Peyer's patch (tissue), 4 donors: Measurements from ENCODE around the gene POMZP3. TPM values are rescaled to one million over a fixed set of nuclear protein-coding genes. Genes with fewer than 3 reads are reported as not detected.
"Not testable (repeated sequence)": the region's sequence is repeated elsewhere in the genome, so short reads cannot be mapped to it uniquely, and the experiment has no call there.

ENCODE experiments used
- DNase-seq, 3 donors: peaks; one replicate each; pipeline ENCODE4 v3.0.0-alpha.2; 2017 to 2019
- H3K27ac ChIP-seq, 4 donors: fragments of 200-600 bp; sonication (generic); one replicate each; pipeline ENCODE4 v1.5.1; 2016 to 2019
- H3K27me3 ChIP-seq, 2 donors: fragments of 200-600 bp; sonication (generic); one replicate each; pipeline ENCODE4 v1.5.1; 2019
- H3K36me3 ChIP-seq, 3 donors: fragments of 200-600 bp; sonication (generic); one replicate each; pipeline ENCODE4 v1.5.1; 2016 to 2019
- H3K4me1 ChIP-seq, 4 donors: fragments of 200-600 bp; sonication (generic); one replicate each; pipeline ENCODE4 v1.5.1; 2016 to 2019
- H3K4me3 ChIP-seq, 4 donors: fragments of 200-600 bp; sonication (generic); 1 replicate in 3 of 4; 2 replicates in 1 of 4; pipeline ENCODE4 v1.5.1; 2016 to 2019; ENCODE audit warnings: mild to moderate bottlenecking in 1 of 4
- H3K9me3 ChIP-seq, 4 donors: fragments of 200-600 bp; sonication (generic); one replicate each; pipeline ENCODE4 v1.5.1; 2016 to 2019; ENCODE audit warnings: mild to moderate bottlenecking in 1 of 4
- total RNA-seq, 4 donors: library from RNA; depleted of rRNA; stranded (reverse); fragments of >200 nt; gene quantifications; one replicate each; pipeline ENCODE4 v1.1.0, GENCODE V29; 2016

POMZP3 gene
- total RNA-seq, 4 donors from 2014 or later: 6.3 to 14.0 (median 9.8) TPM

DNA sequence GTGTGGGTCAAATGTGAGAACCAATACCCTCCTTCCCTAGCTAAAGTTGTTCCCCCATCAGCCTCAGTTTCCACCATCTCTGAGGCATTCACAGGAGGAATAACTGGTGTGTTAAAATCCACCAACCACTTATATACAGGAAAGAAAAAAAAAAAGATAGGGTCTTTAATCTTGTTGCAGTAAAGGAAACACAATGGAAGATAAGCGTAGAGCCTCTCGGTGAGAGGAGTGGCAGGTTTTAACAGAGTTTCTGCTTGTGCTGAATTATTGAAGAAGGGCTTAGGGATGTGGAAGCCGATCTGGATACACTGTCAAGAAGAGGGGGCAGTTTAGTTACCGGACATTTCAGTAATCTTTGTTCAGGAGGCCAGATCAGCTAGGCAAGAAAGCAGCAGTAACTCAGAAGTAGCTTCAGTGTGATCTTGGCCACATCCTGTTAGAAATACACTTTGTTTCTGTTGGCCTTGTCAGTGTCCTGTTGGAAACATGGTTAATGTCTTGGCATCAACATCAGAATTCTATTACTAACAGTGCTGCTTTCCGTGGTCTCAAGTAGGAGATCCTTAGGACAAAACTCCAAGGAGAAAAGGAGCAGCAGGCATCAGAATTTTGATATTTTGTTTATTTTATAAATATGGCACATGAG, 43.3 kb downstream of the POMZP3 start:
- DNase-seq, H3K9me3 ChIP-seq, H3K36me3 ChIP-seq, H3K27me3 ChIP-seq, H3K4me3 ChIP-seq: not testable (repeated sequence)
- Histone ChIP-seq H3K27ac (peak overlapping the region; percentile 25 to 65 (median 45)), H3K4me1 (peaks cover 0 to 21% (median 0%) of the 10 kb centered on the region in 4 donors)

DNA sequence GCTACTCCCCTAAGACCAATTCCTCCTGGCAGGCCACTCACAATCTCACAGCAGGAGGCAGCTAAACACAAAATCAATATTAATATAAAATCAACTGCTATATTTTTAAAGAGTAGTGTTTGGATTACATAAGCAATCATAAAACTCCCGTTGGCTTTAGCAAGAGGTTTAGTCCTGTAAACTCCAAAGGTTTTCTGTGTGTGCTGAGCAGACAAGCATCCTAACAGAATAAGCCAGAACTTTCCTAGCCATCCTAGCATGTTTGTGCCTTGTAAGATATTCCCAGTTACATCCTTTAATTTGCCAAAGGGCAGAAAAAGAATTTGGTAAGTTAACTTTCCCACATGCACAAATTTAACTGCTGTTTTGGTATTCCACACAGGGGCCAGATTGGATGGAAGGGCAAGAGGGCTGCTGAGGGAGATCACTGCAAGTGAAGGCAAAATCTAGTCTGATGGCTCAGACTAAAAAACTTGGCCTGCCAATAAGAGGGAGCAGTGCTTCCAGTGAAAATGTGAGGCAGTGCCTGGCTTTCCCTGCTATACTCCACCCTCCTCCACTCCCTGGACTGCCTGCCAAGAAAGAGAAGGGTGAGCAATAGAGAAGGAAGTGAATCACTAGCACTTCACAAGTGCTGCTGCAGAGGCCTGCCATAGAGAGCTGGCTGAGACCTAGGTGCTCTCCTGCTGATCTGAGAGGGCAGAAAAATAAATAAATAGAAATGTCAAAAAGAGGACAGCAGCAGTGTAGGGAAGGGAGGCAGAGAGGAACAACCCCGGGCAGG, 44.0 kb downstream of the POMZP3 start:
- H3K27ac ChIP-seq: peak overlapping the region in 3 of 4 donors; percentile 30 to 65 (median 32)

DNA sequence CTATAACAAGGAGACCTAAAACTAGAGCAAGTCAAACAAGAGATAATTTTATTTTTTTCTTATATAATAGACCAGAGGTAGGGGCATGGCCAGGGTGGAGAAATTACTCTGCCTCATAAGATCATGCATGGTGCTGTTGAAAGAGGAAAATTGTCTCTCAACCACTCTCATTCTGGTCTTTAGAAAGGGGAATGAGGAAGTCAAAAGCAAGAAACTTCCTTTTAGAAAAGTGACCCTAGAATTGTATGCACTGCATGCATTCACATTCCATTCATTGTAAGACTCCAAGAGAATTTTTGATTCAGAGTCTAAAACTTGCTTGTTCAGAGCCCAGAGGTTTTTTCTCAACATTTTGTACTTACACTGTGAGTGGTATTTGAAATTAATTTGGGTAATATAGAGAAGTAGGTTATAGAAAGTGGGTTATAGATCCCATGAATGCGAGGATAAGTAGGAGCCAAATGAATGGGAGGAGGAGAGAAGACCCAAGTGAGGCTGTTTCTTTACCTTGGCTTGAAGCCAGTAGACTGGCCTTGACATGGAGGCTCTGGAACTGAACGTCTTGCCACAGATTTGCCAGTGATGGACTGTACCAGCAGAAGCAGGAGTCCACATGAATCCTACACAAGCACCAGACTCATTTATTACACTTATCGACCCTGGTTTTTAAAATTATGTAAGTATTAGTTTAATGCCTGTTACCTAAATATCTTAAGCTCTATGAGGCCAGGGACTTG, 51.0 kb downstream of the POMZP3 start:
- not testable (repeated sequence) for H3K27ac ChIP-seq, H3K4me1 ChIP-seq, H3K9me3 ChIP-seq, H3K27me3 ChIP-seq, H3K36me3 ChIP-seq, H3K4me3 ChIP-seq, DNase-seq

More for the DNA sequence above, 44.0 kb downstream of the POMZP3 start:
- not testable (repeated sequence) for H3K36me3 ChIP-seq, H3K4me3 ChIP-seq, H3K9me3 ChIP-seq, H3K27me3 ChIP-seq
- H3K4me1 ChIP-seq: peaks cover 0 to 21% (median 0%) of the 10 kb centered on the region in 4 donors
- peak in 1 of 3 donors; percentile 87 for DNase-seq

DNA sequence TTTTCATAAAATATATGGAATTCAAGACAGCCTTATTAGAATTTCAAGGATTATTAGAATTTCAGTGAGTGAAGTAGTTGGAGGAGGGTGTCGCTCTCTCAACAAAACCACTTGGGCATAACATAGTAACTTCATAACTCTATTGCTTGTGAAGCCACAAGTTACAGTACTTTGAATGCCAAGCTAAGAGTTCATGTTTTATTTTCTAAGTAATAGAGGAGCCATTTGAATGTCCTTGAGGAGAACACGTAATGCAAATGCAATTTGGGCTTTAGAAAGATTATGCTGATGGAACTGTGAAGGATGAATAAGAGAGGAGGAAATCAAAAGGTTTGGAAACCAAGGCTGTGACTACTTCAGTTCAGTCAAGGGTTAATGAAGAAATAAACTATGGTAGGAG, 51.6 kb downstream of the POMZP3 start:
- H3K27ac ChIP-seq, H3K27me3 ChIP-seq, H3K4me3 ChIP-seq, DNase-seq, H3K4me1 ChIP-seq, H3K36me3 ChIP-seq, H3K9me3 ChIP-seq: not testable (repeated sequence)

DNA sequence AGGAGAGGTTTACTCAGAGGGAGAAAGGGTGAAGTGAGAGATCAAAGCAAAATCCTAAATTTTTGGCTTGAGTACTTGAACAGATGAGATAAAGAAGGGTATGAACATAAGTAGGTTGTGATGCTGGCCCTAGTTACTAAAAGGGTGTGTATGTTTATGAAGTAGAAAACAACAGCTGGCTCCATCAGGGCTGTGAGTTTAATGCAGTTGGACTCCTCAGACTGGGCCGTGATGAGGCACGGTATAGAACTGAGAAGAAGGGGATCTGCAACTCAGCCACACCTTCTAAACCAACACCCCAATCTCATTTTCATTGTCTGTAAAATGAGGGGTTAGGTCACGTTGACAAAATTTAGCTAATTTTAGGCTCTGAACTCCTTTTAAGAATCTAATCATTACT, 54.8 kb downstream of the POMZP3 start:
- not testable (repeated sequence) for H3K9me3 ChIP-seq, H3K27ac ChIP-seq, H3K36me3 ChIP-seq, H3K4me1 ChIP-seq, DNase-seq, H3K27me3 ChIP-seq, H3K4me3 ChIP-seq

DNA sequence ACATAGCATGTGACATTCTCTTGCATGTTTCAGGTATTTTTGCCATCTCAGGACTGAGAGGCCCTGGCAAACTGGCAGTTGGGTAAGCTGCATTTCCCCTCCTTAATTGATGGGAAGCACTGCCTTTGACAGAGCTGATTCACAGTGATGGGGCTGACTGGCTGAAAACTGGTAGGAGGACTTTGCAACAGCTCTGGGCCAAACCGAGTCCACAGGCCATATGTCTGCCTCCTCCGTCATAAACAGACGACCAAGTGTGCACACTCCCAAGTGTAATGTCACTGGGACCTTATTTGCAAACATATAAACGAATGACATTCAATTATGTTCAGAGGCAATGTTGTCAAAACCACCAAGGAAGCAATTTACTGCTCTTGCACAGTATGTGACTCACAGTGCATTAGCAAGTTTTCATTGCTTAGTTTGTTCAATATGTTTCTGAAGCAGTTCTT, 56.7 kb downstream of the POMZP3 start:
- H3K27me3 ChIP-seq, H3K36me3 ChIP-seq, H3K4me1 ChIP-seq, H3K4me3 ChIP-seq, H3K9me3 ChIP-seq: not testable (repeated sequence)
- peak overlapping the region in 2 of 4 donors; percentile 19 to 25 for H3K27ac ChIP-seq
- peak in 2 of 3 donors; percentile 52 to 65 for DNase-seq

DNA sequence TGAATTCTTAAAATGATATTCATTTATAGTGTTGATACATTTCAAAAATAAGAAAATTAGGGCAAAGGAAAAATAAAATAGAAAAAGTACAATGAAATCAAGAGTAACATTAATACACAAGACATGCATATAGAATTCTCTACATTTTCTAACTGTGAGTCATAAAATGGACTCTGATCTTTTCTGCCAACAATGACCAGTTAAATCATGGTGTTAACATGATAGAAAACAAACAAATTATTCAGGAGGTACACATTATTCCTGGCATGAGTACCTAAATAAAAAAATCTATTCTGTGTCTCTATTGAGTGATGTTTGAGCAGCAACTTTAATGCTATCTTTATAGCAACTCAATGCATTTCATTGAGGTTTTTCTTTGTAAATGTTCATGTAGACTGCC, 58.3 kb downstream of the POMZP3 start:
- H3K36me3 ChIP-seq, H3K4me1 ChIP-seq, DNase-seq, H3K27me3 ChIP-seq, H3K27ac ChIP-seq, H3K9me3 ChIP-seq, H3K4me3 ChIP-seq: not testable (repeated sequence)

DNA sequence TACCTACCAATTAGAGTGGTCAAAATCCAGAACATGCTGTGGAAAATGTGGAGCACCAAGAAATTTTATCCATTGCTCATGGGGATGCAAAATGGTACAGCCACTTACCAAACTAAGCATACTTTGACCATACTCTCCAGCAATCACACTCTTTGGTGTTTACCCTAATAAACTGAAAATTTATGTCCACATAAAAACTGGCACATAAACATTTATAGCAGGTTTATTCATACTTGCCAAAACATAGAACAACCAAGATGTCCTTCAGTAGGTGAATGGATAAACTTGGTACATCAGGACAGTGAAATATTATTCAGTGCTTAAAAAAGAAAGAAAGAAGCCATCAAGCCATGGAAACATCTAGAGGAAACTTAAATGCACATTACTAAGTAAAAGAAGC, 59.3 kb downstream of the POMZP3 start:
- not testable (repeated sequence) for H3K27me3 ChIP-seq, H3K9me3 ChIP-seq

DNA sequence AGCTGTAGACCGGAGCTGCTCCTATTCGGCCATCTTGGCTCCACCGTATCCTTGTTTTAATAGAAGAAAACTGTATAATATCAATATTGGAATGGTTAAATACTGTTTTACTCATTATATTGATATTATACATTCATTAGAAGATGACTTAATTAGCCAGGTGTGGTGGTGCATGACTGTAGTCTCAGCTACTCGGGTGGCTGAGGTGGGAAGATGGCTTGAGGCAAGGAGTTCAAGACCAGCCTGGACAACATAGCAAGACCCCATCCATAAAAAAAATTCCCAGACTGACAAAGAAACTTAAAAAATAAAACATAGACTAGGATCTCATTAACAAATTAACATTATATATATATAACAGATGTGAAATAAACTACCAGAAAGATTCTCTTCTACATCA, 59.8 kb downstream of the POMZP3 start:
- not testable (repeated sequence) for DNase-seq, H3K27ac ChIP-seq, H3K4me3 ChIP-seq, H3K27me3 ChIP-seq, H3K36me3 ChIP-seq, H3K4me1 ChIP-seq, H3K9me3 ChIP-seq

More for the DNA sequence above, 59.3 kb downstream of the POMZP3 start:
- DNase-seq, H3K4me3 ChIP-seq, H3K4me1 ChIP-seq, H3K36me3 ChIP-seq, H3K27ac ChIP-seq: not testable (repeated sequence)

DNA sequence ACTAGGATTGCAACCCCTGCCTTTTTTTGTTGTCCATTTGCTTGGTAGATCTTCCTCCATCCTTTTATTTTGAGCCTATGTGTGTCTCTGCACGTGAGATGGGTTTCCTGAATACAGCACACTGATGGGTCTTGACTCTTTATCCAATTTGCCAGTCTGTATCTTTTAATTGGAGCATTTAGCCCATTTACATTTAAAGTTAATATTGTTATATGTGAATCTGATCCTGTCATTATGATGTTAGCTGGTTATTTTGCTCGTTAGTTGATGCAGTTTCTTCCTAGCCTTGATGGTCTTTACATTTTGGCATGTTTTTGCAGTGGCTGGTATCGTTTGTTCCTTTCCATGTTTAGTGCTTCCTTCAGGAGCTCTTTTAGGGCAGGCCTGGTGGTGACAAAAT, 62.1 kb downstream of the POMZP3 start:
- H3K36me3 ChIP-seq, H3K4me3 ChIP-seq, H3K27me3 ChIP-seq, H3K4me1 ChIP-seq, H3K27ac ChIP-seq, H3K9me3 ChIP-seq, DNase-seq: not testable (repeated sequence)

DNA sequence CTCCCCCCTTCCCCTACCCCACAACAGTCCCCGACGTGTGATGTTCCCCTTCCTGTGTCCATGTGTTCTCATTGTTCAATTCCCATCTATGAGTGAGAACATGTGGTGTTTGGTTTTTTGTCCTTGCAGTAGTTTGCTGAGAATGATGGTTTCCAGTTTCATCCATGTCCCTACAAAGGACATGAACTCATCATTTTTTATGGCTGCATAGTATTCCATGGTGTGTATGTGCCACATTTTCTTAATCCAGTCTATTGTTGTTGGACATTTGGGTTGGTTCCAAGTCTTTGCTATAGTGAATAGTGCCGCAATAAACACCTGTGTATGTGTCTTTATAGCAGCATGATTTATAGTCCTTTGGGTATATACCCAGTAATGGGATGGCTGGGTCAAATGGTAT, 65.7 kb downstream of the POMZP3 start:
- not testable (repeated sequence) for H3K9me3 ChIP-seq, H3K27me3 ChIP-seq, H3K4me3 ChIP-seq, H3K36me3 ChIP-seq, H3K4me1 ChIP-seq, DNase-seq, H3K27ac ChIP-seq

DNA sequence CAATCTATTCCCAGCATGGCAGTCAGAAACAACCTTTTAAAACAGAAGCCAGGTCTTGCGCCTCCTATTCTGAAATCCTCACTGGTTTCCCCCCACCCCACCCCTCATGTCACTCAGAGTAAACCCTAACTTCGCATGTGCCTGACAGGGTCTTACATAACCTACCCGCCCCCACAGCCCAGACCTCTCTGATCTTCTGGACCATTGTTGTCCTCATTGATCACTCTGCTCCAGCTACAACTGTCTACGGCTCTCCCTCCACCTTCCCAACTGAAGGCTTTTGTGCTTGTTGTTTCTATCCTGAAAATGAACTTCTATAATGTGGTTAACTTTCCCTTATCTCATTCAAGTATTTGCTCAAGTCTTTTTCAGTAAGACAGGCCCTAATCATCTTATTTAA, 66.9 kb downstream of the POMZP3 start:
- H3K4me3 ChIP-seq, DNase-seq, H3K27me3 ChIP-seq, H3K9me3 ChIP-seq, H3K36me3 ChIP-seq, H3K4me1 ChIP-seq, H3K27ac ChIP-seq: not testable (repeated sequence)
